Measurements from ENCODE around the gene CCDC116. TPM values are rescaled to one million over a fixed set of nuclear protein-coding genes. Genes with fewer than 3 reads are reported as not detected.
"Not testable (repeated sequence)": the region's sequence is repeated elsewhere in the genome, so short reads cannot be mapped to it uniquely, and the experiment has no call there.

Gene CCDC116
- total RNA-seq, 4 donors from 2014 or later: 1.5 to 3.5 TPM; not detected in 2

DNA sequence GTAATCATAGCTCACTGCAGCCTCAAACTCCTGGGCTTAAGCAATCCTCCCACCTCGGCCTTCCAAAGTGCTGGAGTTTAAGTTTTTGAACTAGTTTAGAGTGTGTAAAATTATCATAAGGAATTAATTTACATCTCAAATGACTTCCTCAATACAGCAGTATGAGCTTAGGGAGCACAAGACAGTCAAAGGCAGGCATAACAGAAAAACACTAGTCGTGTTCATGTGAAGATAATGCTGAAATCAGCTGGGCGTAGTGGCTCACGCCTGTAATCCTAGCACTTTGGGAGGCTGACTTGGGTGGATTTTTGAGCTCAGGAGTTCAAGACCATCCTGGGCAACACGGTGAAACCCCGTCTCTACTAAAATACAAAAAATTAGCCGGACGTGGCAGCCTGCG, 28.6 kb upstream of the CCDC116 start:
- Histone ChIP-seq H3K36me3 (no peaks in the 10 kb centered on the region), H3K27me3 (no peaks in the 10 kb centered on the region), H3K4me1 (no peaks in the 10 kb centered on the region), H3K27ac (no peak overlapping the region), H3K4me3 (no peak overlapping the region), H3K9me3 (no peaks in the 10 kb centered on the region)
- intact Hi-C loops (cut with DNase I; ENCODE audit: low total_unique reads): no loop called here
- TF ChIP-seq POLR2A (IDR thresholded peaks at IDR 0.05): no peak
- TF ChIP-seq, protein P1, sequence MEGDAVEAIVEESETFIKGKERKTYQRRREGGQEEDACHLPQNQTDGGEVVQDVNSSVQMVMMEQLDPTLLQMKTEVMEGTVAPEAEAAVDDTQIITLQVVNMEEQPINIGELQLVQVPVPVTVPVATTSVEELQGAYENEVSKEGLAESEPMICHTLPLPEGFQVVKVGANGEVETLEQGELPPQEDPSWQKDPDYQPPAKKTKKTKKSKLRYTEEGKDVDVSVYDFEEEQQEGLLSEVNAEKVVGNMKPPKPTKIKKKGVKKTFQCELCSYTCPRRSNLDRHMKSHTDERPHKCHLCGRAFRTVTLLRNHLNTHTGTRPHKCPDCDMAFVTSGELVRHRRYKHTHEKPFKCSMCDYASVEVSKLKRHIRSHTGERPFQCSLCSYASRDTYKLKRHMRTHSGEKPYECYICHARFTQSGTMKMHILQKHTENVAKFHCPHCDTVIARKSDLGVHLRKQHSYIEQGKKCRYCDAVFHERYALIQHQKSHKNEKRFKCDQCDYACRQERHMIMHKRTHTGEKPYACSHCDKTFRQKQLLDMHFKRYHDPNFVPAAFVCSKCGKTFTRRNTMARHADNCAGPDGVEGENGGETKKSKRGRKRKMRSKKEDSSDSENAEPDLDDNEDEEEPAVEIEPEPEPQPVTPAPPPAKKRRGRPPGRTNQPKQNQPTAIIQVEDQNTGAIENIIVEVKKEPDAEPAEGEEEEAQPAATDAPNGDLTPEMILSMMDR (IDR thresholded peaks at IDR 0.05): no peak
- DNase-seq: no peak

DNA sequence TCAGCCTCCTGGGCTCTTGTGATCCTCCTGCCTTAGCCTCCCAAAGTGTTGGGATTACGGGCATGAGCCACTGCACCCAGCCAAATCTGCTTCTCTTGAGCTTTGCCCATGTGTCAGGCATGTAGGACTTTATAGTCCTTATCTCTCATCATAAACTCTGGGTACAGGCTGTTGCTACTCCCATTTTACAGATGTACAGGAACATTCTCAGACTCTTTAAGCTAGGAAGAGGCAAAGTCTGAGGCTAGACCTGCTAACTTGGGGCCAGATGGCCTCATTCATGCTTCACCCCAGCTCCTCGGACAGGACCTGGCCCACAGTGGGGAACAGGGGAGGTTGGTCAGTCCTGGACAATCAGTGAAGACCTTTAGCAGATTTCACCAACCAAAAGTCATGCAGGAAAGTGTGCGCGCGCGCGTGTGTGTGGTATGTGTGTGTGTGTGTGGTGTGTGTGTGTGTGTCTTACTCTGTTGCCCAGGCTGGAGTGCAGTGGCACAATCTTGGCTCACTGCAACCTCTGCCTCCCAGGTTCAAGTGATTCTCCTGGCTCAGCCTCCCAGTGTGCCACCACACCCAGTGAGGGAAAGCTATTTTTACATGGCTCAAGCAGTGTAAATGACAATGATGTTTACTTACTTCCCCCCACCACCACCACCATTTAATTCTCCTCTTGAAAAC, 26.5 kb upstream of the CCDC116 start:
- DNase-seq: no peak
- TF ChIP-seq, protein P1 (IDR thresholded peaks at IDR 0.05): no peak
- H3K27me3 ChIP-seq: no peaks in the 10 kb centered on the region
- no peaks in the 10 kb centered on the region for H3K4me1 ChIP-seq
- intact Hi-C loops (cut with DNase I; ENCODE audit: low total_unique reads): no loop called here
- no peak overlapping the region for H3K4me3 ChIP-seq
- no peak overlapping the region for H3K27ac ChIP-seq
- no peaks in the 10 kb centered on the region for H3K36me3 ChIP-seq
- no peaks in the 10 kb centered on the region for H3K9me3 ChIP-seq

DNA sequence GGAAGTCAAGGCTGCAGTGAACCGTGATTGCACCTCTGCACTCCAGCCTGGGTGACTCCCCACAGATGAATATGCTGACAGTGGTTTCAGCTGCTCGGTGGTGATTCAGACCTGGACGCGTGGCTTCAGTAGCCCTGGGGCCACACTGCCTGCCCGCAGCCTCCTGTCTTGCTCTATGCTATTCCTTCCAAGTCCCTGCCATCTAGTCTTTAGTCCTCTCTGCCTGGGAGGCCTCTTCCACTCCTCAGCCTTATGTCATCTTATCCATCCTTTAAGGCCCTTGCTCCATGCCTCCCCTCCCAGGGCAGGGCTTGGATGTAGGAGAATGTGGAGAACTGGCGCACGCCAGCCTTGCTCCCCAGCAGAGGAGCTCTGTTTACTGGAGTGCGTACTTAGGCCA, 25.8 kb upstream of the CCDC116 start:
- H3K27ac ChIP-seq: no peak overlapping the region
- H3K9me3 ChIP-seq: no peaks in the 10 kb centered on the region
- intact Hi-C loops (cut with DNase I; ENCODE audit: low total_unique reads): no loop called here
- TF ChIP-seq POLR2A (IDR thresholded peaks at IDR 0.05): no peak
- TF ChIP-seq, protein P1 (IDR thresholded peaks at IDR 0.05): no peak
- no peaks in the 10 kb centered on the region for H3K4me1 ChIP-seq
- no peaks in the 10 kb centered on the region for H3K36me3 ChIP-seq
- no peak overlapping the region for H3K4me3 ChIP-seq
- no peak for DNase-seq
- H3K27me3 ChIP-seq: no peaks in the 10 kb centered on the region

DNA sequence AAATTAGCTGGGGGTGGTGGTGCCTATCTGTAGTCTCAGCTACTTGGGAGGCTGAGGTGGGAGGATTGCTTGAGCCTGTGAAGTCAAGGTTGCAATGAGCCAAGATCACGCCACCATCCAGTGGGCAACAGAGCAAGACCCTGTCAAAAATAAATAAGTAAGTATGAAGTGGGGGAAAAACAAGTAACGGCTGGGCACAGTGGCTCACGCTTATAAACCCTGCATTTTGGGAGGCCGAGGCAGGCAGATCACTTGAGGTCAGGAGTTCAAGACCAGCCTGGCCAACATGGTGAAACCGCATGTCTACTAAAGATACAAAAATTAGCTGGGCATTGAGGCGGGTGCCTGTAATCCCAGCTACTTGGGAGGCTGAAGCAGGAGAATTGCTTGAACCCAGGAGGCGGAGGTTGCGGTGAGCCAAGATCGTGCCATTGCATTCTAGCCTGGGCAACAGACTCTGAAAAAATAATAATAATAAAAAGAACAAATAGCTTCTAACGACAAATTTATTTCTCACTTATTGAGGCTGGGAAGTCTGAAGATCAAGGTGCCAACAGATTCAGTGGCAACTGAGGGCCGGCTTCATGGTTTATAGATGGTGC, 22.9 kb upstream of the CCDC116 start:
- DNase-seq; H3K27me3 ChIP-seq; H3K27ac ChIP-seq; H3K4me1 ChIP-seq; intact Hi-C loops (cut with DNase I; ENCODE audit: low total_unique reads); H3K36me3 ChIP-seq; H3K9me3 ChIP-seq; H3K4me3 ChIP-seq: not testable (repeated sequence)

DNA sequence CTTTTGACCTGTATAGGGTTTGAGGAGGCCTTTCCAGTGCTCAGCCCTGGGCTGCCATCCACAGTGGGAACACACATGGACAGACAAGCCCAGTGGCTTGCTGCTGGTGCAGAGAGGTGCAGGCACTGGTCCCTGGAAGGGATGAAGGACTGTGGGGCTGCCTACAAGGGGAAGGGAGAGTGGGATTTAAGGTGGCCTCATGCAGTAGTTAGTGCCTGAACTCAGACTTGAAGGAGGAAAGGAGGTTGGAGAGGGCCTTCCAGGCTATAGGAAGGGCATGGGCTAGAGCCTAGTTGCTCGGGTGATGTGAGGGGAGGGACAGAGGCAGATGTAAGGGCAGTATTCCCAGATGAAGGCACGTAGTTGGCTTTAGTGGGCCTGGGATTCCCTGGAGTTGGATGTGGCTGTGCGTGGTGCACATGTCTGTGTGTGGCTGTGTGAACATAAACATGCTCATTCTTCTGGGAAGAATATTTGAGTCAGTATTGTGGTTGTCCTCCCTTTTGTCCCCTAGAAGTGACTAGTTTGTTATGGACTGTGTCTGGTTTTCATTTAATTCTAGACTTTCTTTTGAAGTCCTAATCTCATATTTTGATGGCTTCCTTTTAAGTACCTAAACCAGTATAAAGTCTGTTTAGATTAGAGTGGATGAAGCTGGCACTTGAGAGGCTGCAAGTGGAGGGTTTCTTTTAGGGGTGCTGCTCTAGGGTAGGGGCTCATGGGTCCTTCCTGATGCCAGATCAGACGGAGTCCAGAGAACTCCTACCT, 21.2 kb upstream of the CCDC116 start:
- Histone ChIP-seq H3K4me1 (no peaks in the 10 kb centered on the region), H3K4me3 (no peak overlapping the region), H3K36me3 (no peaks in the 10 kb centered on the region), H3K27me3 (no peaks in the 10 kb centered on the region), H3K27ac (no peak overlapping the region), H3K9me3 (no peaks in the 10 kb centered on the region)
- no peak for DNase-seq
- intact Hi-C loops (cut with DNase I; ENCODE audit: low total_unique reads): no loop called here
- no peak for TF ChIP-seq POLR2A (IDR thresholded peaks at IDR 0.05)
- TF ChIP-seq, protein P1 (IDR thresholded peaks at IDR 0.05): no peak

All from uterus (tissue), 4 donors.